Measurements from ENCODE around the gene DGKE.

The DGKE gene

DNA sequence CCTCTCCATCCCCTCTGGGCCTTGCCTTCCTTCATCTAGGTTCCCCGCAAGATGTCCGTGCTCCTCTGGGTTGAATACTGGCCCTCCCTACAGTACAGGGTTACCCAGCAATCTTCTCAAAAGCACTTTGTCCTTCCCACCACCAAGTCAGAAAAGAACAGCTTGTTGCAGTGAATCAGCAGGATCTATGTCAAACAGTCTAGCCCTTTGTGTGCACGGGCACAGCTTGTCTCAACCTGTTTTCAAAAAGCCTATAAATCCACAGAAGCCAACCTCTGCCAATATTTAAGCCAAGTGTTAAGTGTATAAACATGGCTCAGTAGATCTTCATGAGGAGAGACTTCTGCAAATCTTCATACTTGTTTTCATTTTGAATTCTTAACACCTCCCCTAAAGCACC lies 25.4 kb upstream of the DGKE start:
- no peaks in the 10 kb centered on the region for H3K9me2 ChIP-seq (ENCODE audit: low read depth, low read length)
- no peaks in the 10 kb centered on the region for H3K36me3 ChIP-seq (ENCODE audit: insufficient read depth, low read length)
- H4K20me1 ChIP-seq (ENCODE audit: insufficient read depth, low read length), result no peaks in the 10 kb centered on the region
- no peaks in the 10 kb centered on the region for H3F3A ChIP-seq (ENCODE audit: insufficient read depth, low read length)
- H2AFZ ChIP-seq (ENCODE audit: low read length), result no peak overlapping the region
- no peak overlapping the region for H3K4me2 ChIP-seq (ENCODE audit: low read length)
- no peaks in the 10 kb centered on the region for H3K27me3 ChIP-seq (ENCODE audit: insufficient read depth, low read length)
- no peak overlapping the region for H3K27ac ChIP-seq (ENCODE audit: low read depth, low read length, poor library complexity, severe bottlenecking)
- H3K4me3 ChIP-seq (ENCODE audit: low read depth, low read length, poor library complexity, severe bottlenecking), result no peak overlapping the region
- TF ChIP-seq, protein P1, sequence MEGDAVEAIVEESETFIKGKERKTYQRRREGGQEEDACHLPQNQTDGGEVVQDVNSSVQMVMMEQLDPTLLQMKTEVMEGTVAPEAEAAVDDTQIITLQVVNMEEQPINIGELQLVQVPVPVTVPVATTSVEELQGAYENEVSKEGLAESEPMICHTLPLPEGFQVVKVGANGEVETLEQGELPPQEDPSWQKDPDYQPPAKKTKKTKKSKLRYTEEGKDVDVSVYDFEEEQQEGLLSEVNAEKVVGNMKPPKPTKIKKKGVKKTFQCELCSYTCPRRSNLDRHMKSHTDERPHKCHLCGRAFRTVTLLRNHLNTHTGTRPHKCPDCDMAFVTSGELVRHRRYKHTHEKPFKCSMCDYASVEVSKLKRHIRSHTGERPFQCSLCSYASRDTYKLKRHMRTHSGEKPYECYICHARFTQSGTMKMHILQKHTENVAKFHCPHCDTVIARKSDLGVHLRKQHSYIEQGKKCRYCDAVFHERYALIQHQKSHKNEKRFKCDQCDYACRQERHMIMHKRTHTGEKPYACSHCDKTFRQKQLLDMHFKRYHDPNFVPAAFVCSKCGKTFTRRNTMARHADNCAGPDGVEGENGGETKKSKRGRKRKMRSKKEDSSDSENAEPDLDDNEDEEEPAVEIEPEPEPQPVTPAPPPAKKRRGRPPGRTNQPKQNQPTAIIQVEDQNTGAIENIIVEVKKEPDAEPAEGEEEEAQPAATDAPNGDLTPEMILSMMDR (IDR thresholded peaks at IDR 0.05; ENCODE audit: low read length), result no peak
- no peak for TF ChIP-seq EZH2 (IDR thresholded peaks at IDR 0.05; ENCODE audit: borderline replicate concordance, low read length)
- no peaks in the 10 kb centered on the region for H3K4me1 ChIP-seq (ENCODE audit: insufficient read depth, low read length, severe bottlenecking)
- no peaks in the 10 kb centered on the region for H3K79me2 ChIP-seq (ENCODE audit: insufficient read depth, low read length)
- H3K9me3 ChIP-seq (ENCODE audit: low read length), result no peaks in the 10 kb centered on the region
- H3K9ac ChIP-seq (ENCODE audit: low read length), result no peak overlapping the region

DNA sequence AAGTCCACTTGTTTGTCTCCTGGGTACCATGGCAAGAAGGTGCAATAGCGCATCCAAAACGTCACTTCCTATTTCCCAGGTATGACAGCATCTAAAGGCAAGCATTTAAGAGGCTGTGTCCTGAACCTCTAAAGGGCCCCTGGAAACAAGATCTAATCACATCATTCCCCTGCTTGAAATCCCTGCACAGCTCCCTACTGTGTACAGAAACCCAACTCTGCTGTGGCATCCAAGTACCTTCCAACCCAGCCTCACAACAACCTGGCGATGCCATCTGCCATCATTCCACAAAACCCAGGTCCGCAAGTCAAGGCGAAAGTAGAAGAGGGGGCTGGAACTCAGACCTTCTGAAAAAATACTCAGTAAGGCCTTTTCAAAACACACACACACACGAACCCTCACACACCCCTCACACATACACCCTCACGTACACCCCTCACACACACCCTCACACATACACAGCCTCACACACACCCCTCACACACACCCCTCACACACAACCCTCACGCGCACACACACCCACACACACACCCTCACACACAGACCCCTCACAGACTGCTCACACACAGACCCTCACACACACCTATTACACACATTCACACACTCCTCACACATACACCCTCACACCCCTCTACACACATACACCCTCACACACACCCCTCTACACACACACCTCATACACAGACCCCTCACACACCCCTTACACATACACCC lies 24.7 kb upstream of the DGKE start:
- H3K4me3 ChIP-seq (ENCODE audit: low read depth, low read length, poor library complexity, severe bottlenecking), result no peak overlapping the region
- H3K27ac ChIP-seq (ENCODE audit: low read depth, low read length, poor library complexity, severe bottlenecking), result no peak overlapping the region
- no peaks in the 10 kb centered on the region for H3K36me3 ChIP-seq (ENCODE audit: insufficient read depth, low read length)
- H3K9me2 ChIP-seq (ENCODE audit: low read depth, low read length), result no peaks in the 10 kb centered on the region
- H3K27me3 ChIP-seq (ENCODE audit: insufficient read depth, low read length), result no peaks in the 10 kb centered on the region
- H2AFZ ChIP-seq (ENCODE audit: low read length), result no peak overlapping the region
- no peak overlapping the region for H3K4me2 ChIP-seq (ENCODE audit: low read length)
- TF ChIP-seq, protein P1 (IDR thresholded peaks at IDR 0.05; ENCODE audit: low read length), result no peak
- H3F3A ChIP-seq (ENCODE audit: insufficient read depth, low read length), result no peaks in the 10 kb centered on the region
- no peaks in the 10 kb centered on the region for H3K79me2 ChIP-seq (ENCODE audit: insufficient read depth, low read length)
- no peaks in the 10 kb centered on the region for H4K20me1 ChIP-seq (ENCODE audit: insufficient read depth, low read length)
- H3K9me3 ChIP-seq (ENCODE audit: low read length), result no peaks in the 10 kb centered on the region
- H3K9ac ChIP-seq (ENCODE audit: low read length), result no peak overlapping the region
- no peaks in the 10 kb centered on the region for H3K4me1 ChIP-seq (ENCODE audit: insufficient read depth, low read length, severe bottlenecking)

DNA sequence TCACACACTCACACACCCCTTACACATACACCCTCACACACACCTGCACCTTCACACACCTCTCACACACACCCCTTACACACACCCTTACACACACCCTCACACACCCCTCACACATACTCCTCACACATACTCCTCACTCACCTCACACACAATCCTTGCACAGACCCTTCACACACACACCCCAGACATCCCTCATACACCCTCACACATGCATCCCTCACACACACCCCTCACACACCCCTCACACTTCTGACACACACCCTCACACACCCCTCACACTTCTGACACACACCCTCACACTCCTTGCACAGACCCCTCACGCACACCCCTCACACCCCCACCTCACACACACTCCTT lies 24.2 kb upstream of the DGKE start:
- no peak for TF ChIP-seq EZH2 (IDR thresholded peaks at IDR 0.05; ENCODE audit: borderline replicate concordance, low read length)
- TF ChIP-seq, protein P1 (IDR thresholded peaks at IDR 0.05; ENCODE audit: low read length), result no peak
- H3K4me2 ChIP-seq (ENCODE audit: low read length), result no peak overlapping the region
- H3F3A ChIP-seq (ENCODE audit: insufficient read depth, low read length), result no peaks in the 10 kb centered on the region
- no peaks in the 10 kb centered on the region for H4K20me1 ChIP-seq (ENCODE audit: insufficient read depth, low read length)
- H3K4me3 ChIP-seq (ENCODE audit: low read depth, low read length, poor library complexity, severe bottlenecking), result no peak overlapping the region
- H3K9me2 ChIP-seq (ENCODE audit: low read depth, low read length), result no peaks in the 10 kb centered on the region
- no peaks in the 10 kb centered on the region for H3K27me3 ChIP-seq (ENCODE audit: insufficient read depth, low read length)
- no peak overlapping the region for H3K27ac ChIP-seq (ENCODE audit: low read depth, low read length, poor library complexity, severe bottlenecking)
- no peaks in the 10 kb centered on the region for H3K36me3 ChIP-seq (ENCODE audit: insufficient read depth, low read length)
- no peaks in the 10 kb centered on the region for H3K79me2 ChIP-seq (ENCODE audit: insufficient read depth, low read length)
- H3K9me3 ChIP-seq (ENCODE audit: low read length), result no peaks in the 10 kb centered on the region
- H2AFZ ChIP-seq (ENCODE audit: low read length), result no peak overlapping the region
- no peak overlapping the region for H3K9ac ChIP-seq (ENCODE audit: low read length)
- H3K4me1 ChIP-seq (ENCODE audit: insufficient read depth, low read length, severe bottlenecking), result no peaks in the 10 kb centered on the region

Measured in OCI-LY1 (cell line).